ENCODE data around the gene NHSL2.

The NHSL2 gene

GRCh38 chrX:71922686-71923085, 12.0 kb downstream of the NHSL2 start:
- Histone ChIP-seq H3K27me3 (ENCODE audit: control insufficient read depth in 2 of 2, insufficient read depth in 2 of 2, low read length in 2 of 2) (peaks cover 6 to 10% of the 10 kb centered on the region in 2 donors), H3K4me3 (ENCODE audit: low read length in 2 of 2) (no peak overlapping the region), H3K27ac (ENCODE audit: low read depth in 2 of 2, low read length in 2 of 2) (no peak overlapping the region), H3K9ac (ENCODE audit: low read depth in 1 of 2, low read length in 2 of 2) (no peak overlapping the region), H3K9me3 (ENCODE audit: control insufficient read depth in 2 of 2, low read length in 2 of 2) (no peaks in the 10 kb centered on the region), H3K36me3 (ENCODE audit: control insufficient read depth in 2 of 2, insufficient read depth in 2 of 2, low read length in 2 of 2) (no peaks in the 10 kb centered on the region), H3K4me1 (ENCODE audit: control insufficient read depth in 2 of 2, insufficient read depth in 2 of 2, low read length in 2 of 2) (no peaks in the 10 kb centered on the region)

- Histone ChIP-seq H3K4me3 (ENCODE audit: low read length in 2 of 2) (no peak overlapping the region), H3K9ac (ENCODE audit: low read depth in 1 of 2, low read length in 2 of 2) (no peak overlapping the region), H3K36me3 (ENCODE audit: control insufficient read depth in 2 of 2, insufficient read depth in 2 of 2, low read length in 2 of 2) (no peaks in the 10 kb centered on the region), H3K27me3 (ENCODE audit: control insufficient read depth in 2 of 2, insufficient read depth in 2 of 2, low read length in 2 of 2) (peaks cover 6 to 10% of the 10 kb centered on the region in 2 donors), H3K4me1 (ENCODE audit: control insufficient read depth in 2 of 2, insufficient read depth in 2 of 2, low read length in 2 of 2) (no peaks in the 10 kb centered on the region), H3K9me3 (ENCODE audit: control insufficient read depth in 2 of 2, low read length in 2 of 2) (no peaks in the 10 kb centered on the region), H3K27ac (ENCODE audit: low read depth in 2 of 2, low read length in 2 of 2) (no peak overlapping the region)
Observed at GRCh38 chrX:71923516-71923915, 12.9 kb downstream of the NHSL2 start.

GRCh38 chrX:71927040-71927439, 16.4 kb downstream of the NHSL2 start:
- no peaks in the 10 kb centered on the region for H3K9me3 ChIP-seq (ENCODE audit: control insufficient read depth in 2 of 2, low read length in 2 of 2)
- H3K36me3 ChIP-seq (ENCODE audit: control insufficient read depth in 2 of 2, insufficient read depth in 2 of 2, low read length in 2 of 2), result no peaks in the 10 kb centered on the region
- H3K4me1 ChIP-seq (ENCODE audit: control insufficient read depth in 2 of 2, insufficient read depth in 2 of 2, low read length in 2 of 2), result no peaks in the 10 kb centered on the region
- H3K27ac ChIP-seq (ENCODE audit: low read depth in 2 of 2, low read length in 2 of 2), result no peak overlapping the region
- peaks cover 4 to 6% of the 10 kb centered on the region in 2 donors for H3K27me3 ChIP-seq (ENCODE audit: control insufficient read depth in 2 of 2, insufficient read depth in 2 of 2, low read length in 2 of 2)
- H3K4me3 ChIP-seq (ENCODE audit: low read length in 2 of 2), result no peak overlapping the region
- no peak overlapping the region for H3K9ac ChIP-seq (ENCODE audit: low read depth in 1 of 2, low read length in 2 of 2)

GRCh38 chrX:71928856-71929255, 18.2 kb downstream of the NHSL2 start:
- H3K27me3 ChIP-seq (ENCODE audit: control insufficient read depth in 2 of 2, insufficient read depth in 2 of 2, low read length in 2 of 2), result peaks cover 0 to 6% of the 10 kb centered on the region in 2 donors
- no peaks in the 10 kb centered on the region for H3K36me3 ChIP-seq (ENCODE audit: control insufficient read depth in 2 of 2, insufficient read depth in 2 of 2, low read length in 2 of 2)
- no peak overlapping the region for H3K4me3 ChIP-seq (ENCODE audit: low read length in 2 of 2)
- H3K4me1 ChIP-seq (ENCODE audit: control insufficient read depth in 2 of 2, insufficient read depth in 2 of 2, low read length in 2 of 2), result no peaks in the 10 kb centered on the region
- H3K9me3 ChIP-seq (ENCODE audit: control insufficient read depth in 2 of 2, low read length in 2 of 2), result no peaks in the 10 kb centered on the region
- H3K9ac ChIP-seq (ENCODE audit: low read depth in 1 of 2, low read length in 2 of 2), result no peak overlapping the region
- H3K27ac ChIP-seq (ENCODE audit: low read depth in 2 of 2, low read length in 2 of 2), result no peak overlapping the region

- H3K36me3 ChIP-seq (ENCODE audit: control insufficient read depth in 2 of 2, insufficient read depth in 2 of 2, low read length in 2 of 2), result no peaks in the 10 kb centered on the region
Observed at GRCh38 chrX:71930298-71930697, 19.7 kb downstream of the NHSL2 start.

GRCh38 chrX:71935476-71935875, 24.8 kb downstream of the NHSL2 start:
- no peaks in the 10 kb centered on the region for H3K4me1 ChIP-seq (ENCODE audit: control insufficient read depth in 2 of 2, insufficient read depth in 2 of 2, low read length in 2 of 2)
- no peaks in the 10 kb centered on the region for H3K36me3 ChIP-seq (ENCODE audit: control insufficient read depth in 2 of 2, insufficient read depth in 2 of 2, low read length in 2 of 2)
- no peaks in the 10 kb centered on the region for H3K9me3 ChIP-seq (ENCODE audit: control insufficient read depth in 2 of 2, low read length in 2 of 2)
- peaks cover 3 to 18% of the 10 kb centered on the region in 2 donors for H3K27me3 ChIP-seq (ENCODE audit: control insufficient read depth in 2 of 2, insufficient read depth in 2 of 2, low read length in 2 of 2)
- no peak overlapping the region for H3K4me3 ChIP-seq (ENCODE audit: low read length in 2 of 2)
- H3K27ac ChIP-seq (ENCODE audit: low read depth in 2 of 2, low read length in 2 of 2), result no peak overlapping the region
- no peak overlapping the region for H3K9ac ChIP-seq (ENCODE audit: low read depth in 1 of 2, low read length in 2 of 2)

More at GRCh38 chrX:71930298-71930697, 19.7 kb downstream of the NHSL2 start:
- no peak overlapping the region for H3K4me3 ChIP-seq (ENCODE audit: low read length in 2 of 2)
- no peak overlapping the region for H3K27ac ChIP-seq (ENCODE audit: low read depth in 2 of 2, low read length in 2 of 2)
- H3K4me1 ChIP-seq (ENCODE audit: control insufficient read depth in 2 of 2, insufficient read depth in 2 of 2, low read length in 2 of 2), result no peaks in the 10 kb centered on the region
- peaks cover 0 to 7% of the 10 kb centered on the region in 2 donors for H3K27me3 ChIP-seq (ENCODE audit: control insufficient read depth in 2 of 2, insufficient read depth in 2 of 2, low read length in 2 of 2)
- H3K9me3 ChIP-seq (ENCODE audit: control insufficient read depth in 2 of 2, low read length in 2 of 2), result no peaks in the 10 kb centered on the region
- H3K9ac ChIP-seq (ENCODE audit: low read depth in 1 of 2, low read length in 2 of 2), result no peak overlapping the region

- Histone ChIP-seq H3K4me1 (ENCODE audit: control insufficient read depth in 2 of 2, insufficient read depth in 2 of 2, low read length in 2 of 2) (no peaks in the 10 kb centered on the region), H3K4me3 (ENCODE audit: low read length in 2 of 2) (no peak overlapping the region), H3K9ac (ENCODE audit: low read depth in 1 of 2, low read length in 2 of 2) (no peak overlapping the region), H3K27ac (ENCODE audit: low read depth in 2 of 2, low read length in 2 of 2) (no peak overlapping the region), H3K9me3 (ENCODE audit: control insufficient read depth in 2 of 2, low read length in 2 of 2) (no peaks in the 10 kb centered on the region), H3K36me3 (ENCODE audit: control insufficient read depth in 2 of 2, insufficient read depth in 2 of 2, low read length in 2 of 2) (no peaks in the 10 kb centered on the region), H3K27me3 (ENCODE audit: control insufficient read depth in 2 of 2, insufficient read depth in 2 of 2, low read length in 2 of 2) (peaks cover 3 to 23% of the 10 kb centered on the region in 2 donors)
Observed at GRCh38 chrX:71936632-71937031, 26.0 kb downstream of the NHSL2 start.

GRCh38 chrX:71938371-71938770, 27.7 kb downstream of the NHSL2 start:
- peaks cover 3 to 23% of the 10 kb centered on the region in 2 donors for H3K27me3 ChIP-seq (ENCODE audit: control insufficient read depth in 2 of 2, insufficient read depth in 2 of 2, low read length in 2 of 2)
- H3K27ac ChIP-seq (ENCODE audit: low read depth in 2 of 2, low read length in 2 of 2), result no peak overlapping the region
- H3K36me3 ChIP-seq (ENCODE audit: control insufficient read depth in 2 of 2, insufficient read depth in 2 of 2, low read length in 2 of 2), result no peaks in the 10 kb centered on the region

GRCh38 chrX:71941145-71941544, 30.5 kb downstream of the NHSL2 start:
- no peak overlapping the region for H3K27ac ChIP-seq (ENCODE audit: low read depth in 2 of 2, low read length in 2 of 2)

More at GRCh38 chrX:71938371-71938770, 27.7 kb downstream of the NHSL2 start:
- no peak overlapping the region for H3K9ac ChIP-seq (ENCODE audit: low read depth in 1 of 2, low read length in 2 of 2)
- no peaks in the 10 kb centered on the region for H3K9me3 ChIP-seq (ENCODE audit: control insufficient read depth in 2 of 2, low read length in 2 of 2)
- no peak overlapping the region for H3K4me3 ChIP-seq (ENCODE audit: low read length in 2 of 2)
- H3K4me1 ChIP-seq (ENCODE audit: control insufficient read depth in 2 of 2, insufficient read depth in 2 of 2, low read length in 2 of 2), result no peaks in the 10 kb centered on the region

GRCh38 chrX:71941776-71942175, 31.1 kb downstream of the NHSL2 start:
- peaks cover 0 to 17% of the 10 kb centered on the region in 2 donors for H3K27me3 ChIP-seq (ENCODE audit: control insufficient read depth in 2 of 2, insufficient read depth in 2 of 2, low read length in 2 of 2)
- no peak overlapping the region for H3K9ac ChIP-seq (ENCODE audit: low read depth in 1 of 2, low read length in 2 of 2)
- no peak overlapping the region for H3K4me3 ChIP-seq (ENCODE audit: low read length in 2 of 2)
- no peaks in the 10 kb centered on the region for H3K4me1 ChIP-seq (ENCODE audit: control insufficient read depth in 2 of 2, insufficient read depth in 2 of 2, low read length in 2 of 2)
- no peak overlapping the region for H3K27ac ChIP-seq (ENCODE audit: low read depth in 2 of 2, low read length in 2 of 2)
- H3K9me3 ChIP-seq (ENCODE audit: control insufficient read depth in 2 of 2, low read length in 2 of 2), result no peaks in the 10 kb centered on the region
- no peaks in the 10 kb centered on the region for H3K36me3 ChIP-seq (ENCODE audit: control insufficient read depth in 2 of 2, insufficient read depth in 2 of 2, low read length in 2 of 2)

More at GRCh38 chrX:71941145-71941544, 30.5 kb downstream of the NHSL2 start:
- Histone ChIP-seq H3K4me3 (ENCODE audit: low read length in 2 of 2) (no peak overlapping the region), H3K9ac (ENCODE audit: low read depth in 1 of 2, low read length in 2 of 2) (no peak overlapping the region), H3K4me1 (ENCODE audit: control insufficient read depth in 2 of 2, insufficient read depth in 2 of 2, low read length in 2 of 2) (no peaks in the 10 kb centered on the region), H3K27me3 (ENCODE audit: control insufficient read depth in 2 of 2, insufficient read depth in 2 of 2, low read length in 2 of 2) (peaks cover under 1 to 17% of the 10 kb centered on the region in 2 donors), H3K36me3 (ENCODE audit: control insufficient read depth in 2 of 2, insufficient read depth in 2 of 2, low read length in 2 of 2) (no peaks in the 10 kb centered on the region), H3K9me3 (ENCODE audit: control insufficient read depth in 2 of 2, low read length in 2 of 2) (no peaks in the 10 kb centered on the region)

GRCh38 chrX:71944369-71944768, 33.7 kb downstream of the NHSL2 start:
- no peaks in the 10 kb centered on the region for H3K9me3 ChIP-seq (ENCODE audit: control insufficient read depth in 2 of 2, low read length in 2 of 2)
- H3K9ac ChIP-seq (ENCODE audit: low read depth in 1 of 2, low read length in 2 of 2), result no peak overlapping the region
- H3K36me3 ChIP-seq (ENCODE audit: control insufficient read depth in 2 of 2, insufficient read depth in 2 of 2, low read length in 2 of 2), result no peaks in the 10 kb centered on the region
- peaks cover 2 to 16% of the 10 kb centered on the region in 2 donors for H3K27me3 ChIP-seq (ENCODE audit: control insufficient read depth in 2 of 2, insufficient read depth in 2 of 2, low read length in 2 of 2)
- no peak overlapping the region for H3K4me3 ChIP-seq (ENCODE audit: low read length in 2 of 2)
- H3K4me1 ChIP-seq (ENCODE audit: control insufficient read depth in 2 of 2, insufficient read depth in 2 of 2, low read length in 2 of 2), result no peaks in the 10 kb centered on the region
- H3K27ac ChIP-seq (ENCODE audit: low read depth in 2 of 2, low read length in 2 of 2), result no peak overlapping the region
